Esophagus squamous epithelium (tissue), 4 donors: ENCODE measurements around the gene LGALS8.

Source experiments
- CTCF ChIP-seq, 6 experiments: fragments of 450-650 bp in 4 of 6; fragments of 200-600 bp in 2 of 6; sonication (generic) in 2 of 6; IDR thresholded peaks; one replicate each; pipeline ENCODE4 v1.5.1; 2016 to 2019; ENCODE audit warnings: antibody characterized with exemption in 6 of 6, mild to moderate bottlenecking in 4 of 6, moderate library complexity in 4 of 6
- POLR2A ChIP-seq, 4 donors: fragments of 450-650 bp; IDR thresholded peaks; one replicate each; pipeline ENCODE4 v1.6.1; 2017; ENCODE audit warnings: antibody characterized with exemption in 4 of 4, mild to moderate bottlenecking in 4 of 4, moderate library complexity in 3 of 4

GRCh38 chr1:236578661-236579060 lies 54.9 kb downstream of the LGALS8 start:
- no peak for TF ChIP-seq CTCF (IDR thresholded peaks at IDR 0.05)
- TF ChIP-seq POLR2A (IDR thresholded peaks at IDR 0.05): no peak
